ENCODE data around the gene SLC7A10.

GRCh38 chr19:33246709-33247440 is 21.2 kb upstream of the SLC7A10 start:
- TF ChIP-seq EZH2 (optimal IDR thresholded peaks at IDR 0.05; ENCODE audit: low read depth, low read length) = no peak
- TF ChIP-seq CTCF (IDR thresholded peaks at IDR 0.05; ENCODE audit: low read length) = no peak

Measured in MM.1S (cell line).